GM19455 (cell line): Measurements from ENCODE around the gene SHMT1.
"Not testable (repeated sequence)": the region's sequence is repeated elsewhere in the genome, so short reads cannot be mapped to it uniquely, and the experiment has no call there.

Experiments used
- ATAC-seq: cut with Tn5 transposase; IDR thresholded peaks from one replicate; pipeline ENCODE4 v1.9.1; 2021; ENCODE audit not compliant: unreplicated experiment

SHMT1 gene

GRCh38 chr17:18379246-18380146 lies 16.1 kb upstream of the SHMT1 start:
- ATAC-seq = no peak

DNA sequence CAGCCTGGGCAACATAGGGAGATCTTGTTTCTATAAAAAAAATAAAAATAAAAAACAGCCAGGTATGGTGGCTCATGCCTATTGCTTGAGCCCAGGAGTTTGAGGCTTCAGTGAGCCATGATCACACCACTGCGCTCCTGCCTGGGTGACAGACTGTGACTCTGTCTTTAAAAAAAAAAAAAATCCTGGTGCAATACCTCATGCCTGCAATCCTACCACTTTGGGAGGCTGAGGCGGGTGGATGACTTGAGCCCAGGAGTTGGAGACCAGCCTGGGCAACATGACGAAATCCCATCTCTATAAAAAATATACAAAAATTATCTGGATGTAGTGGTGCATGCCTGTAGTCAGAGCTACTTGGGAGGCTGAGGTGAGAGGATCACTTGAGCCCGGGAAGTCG lies 15.3 kb upstream of the SHMT1 start:
- not testable (repeated sequence) for ATAC-seq

DNA sequence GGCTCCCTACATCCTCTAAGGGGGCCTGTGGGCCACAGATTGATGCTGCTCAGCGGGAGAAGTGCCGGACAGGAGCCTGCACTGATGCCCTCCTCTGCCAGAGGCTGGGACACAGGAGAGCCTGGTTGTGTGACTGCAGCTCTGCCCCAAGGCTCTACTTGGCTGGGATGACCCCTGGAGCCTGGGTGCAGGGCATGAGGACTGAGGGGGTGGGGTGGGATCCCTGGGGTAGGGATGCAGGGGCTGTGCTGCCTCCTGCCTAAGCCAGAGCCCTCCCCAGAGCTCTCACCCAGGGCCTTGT lies 14.8 kb upstream of the SHMT1 start:
- no peak for ATAC-seq

DNA sequence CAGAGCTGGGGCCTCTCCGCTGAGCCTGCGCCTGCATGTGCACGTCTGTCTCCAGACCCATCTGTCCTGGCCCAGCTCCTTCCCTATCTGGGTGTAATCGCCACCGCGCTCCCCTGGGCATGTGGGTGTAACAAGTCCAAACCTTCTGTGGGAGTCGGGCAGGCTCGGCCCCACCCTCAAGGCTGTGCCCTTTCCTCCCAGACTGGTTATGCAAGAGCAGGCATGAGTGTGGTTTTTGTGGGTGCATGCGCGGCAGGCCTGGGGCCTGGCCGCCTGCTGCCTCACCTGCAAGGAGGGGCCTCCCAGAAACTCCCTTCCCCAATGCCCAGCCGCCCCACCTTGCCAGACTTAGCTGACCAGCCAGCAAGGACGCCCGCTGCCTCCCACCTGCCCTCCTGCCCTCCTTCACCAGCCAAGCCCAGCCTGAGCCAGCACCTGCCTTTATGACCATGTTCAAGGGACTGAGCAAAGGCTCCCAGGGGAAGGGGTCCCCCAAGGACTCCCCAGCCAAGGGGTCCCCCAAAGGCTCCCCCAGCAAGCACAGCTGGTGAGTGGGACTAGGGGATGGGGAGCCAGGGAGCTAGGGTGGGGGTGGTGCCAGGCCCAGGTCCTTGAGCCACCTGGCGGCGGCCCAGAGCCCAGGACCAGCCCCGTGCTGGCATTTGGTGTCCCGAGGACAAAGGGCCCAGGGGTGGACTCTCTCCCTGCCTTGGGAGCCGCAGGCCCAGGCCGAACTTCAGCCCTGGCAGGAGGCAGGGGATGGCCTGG lies 14.3 kb upstream of the SHMT1 start, which contains the start of gene EVPLL:
Gene EVPLL (plus strand): TSS at position 342 of the 768 bp plus-strand sequence. CDS start 3,160 bp downstream, outside the sequence.
- ATAC-seq = no peak

GRCh38 chr17:18374216-18374615 lies 10.9 kb upstream of the SHMT1 start:
- no peak for ATAC-seq

DNA sequence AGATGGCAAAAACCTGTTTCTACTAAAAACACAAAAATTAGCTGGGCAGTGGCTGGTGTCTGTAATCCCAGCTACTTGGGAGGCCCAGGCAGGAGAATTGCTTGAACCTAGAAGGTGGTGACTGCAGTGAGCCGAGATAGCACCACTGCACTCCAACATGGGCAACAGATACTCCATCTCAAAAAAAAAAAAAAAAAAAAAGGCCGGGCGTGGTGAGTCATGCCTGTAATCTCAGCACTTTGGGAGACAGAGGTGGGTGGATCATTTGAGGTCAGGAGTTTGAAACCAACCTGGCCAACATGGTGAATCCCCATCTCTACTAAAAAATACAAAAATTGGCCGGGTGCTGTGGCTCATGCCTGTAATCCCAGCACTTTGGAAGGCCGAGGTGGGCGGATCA lies 9.8 kb upstream of the SHMT1 start:
- not testable (repeated sequence) for ATAC-seq

GRCh38 chr17:18371455-18371854 lies 8.1 kb upstream of the SHMT1 start:
- ATAC-seq = no peak

- no peak for ATAC-seq
These were observed 7.4 kb upstream of the SHMT1 start for GRCh38 chr17:18370761-18371160.

GRCh38 chr17:18368946-18369345 lies 5.6 kb upstream of the SHMT1 start:
- ATAC-seq = no peak

- ATAC-seq = no peak
These were observed 816 bp upstream of the SHMT1 start for GRCh38 chr17:18364166-18364565.

DNA sequence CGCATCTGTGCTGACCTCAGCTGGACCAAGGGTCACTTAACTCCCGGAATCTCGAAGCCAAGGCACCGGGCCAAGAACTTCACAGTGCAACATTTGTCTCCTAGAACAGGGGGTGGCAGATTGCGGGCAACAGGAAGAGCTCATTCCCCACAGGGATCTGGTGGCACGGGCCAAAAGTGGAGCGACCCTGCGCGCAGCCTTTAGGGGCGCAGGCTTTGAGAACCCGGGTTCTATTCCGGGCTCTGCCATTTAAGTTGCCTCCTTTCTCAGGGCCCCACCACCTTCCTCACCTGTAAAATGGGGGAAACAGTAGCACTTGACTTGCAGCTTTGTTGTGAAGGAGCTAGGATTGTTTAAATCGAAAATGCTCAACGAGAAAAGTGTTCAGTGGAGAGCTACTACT lies 651 bp downstream of the SHMT1 start:
- peak; percentile 4 for ATAC-seq

DNA sequence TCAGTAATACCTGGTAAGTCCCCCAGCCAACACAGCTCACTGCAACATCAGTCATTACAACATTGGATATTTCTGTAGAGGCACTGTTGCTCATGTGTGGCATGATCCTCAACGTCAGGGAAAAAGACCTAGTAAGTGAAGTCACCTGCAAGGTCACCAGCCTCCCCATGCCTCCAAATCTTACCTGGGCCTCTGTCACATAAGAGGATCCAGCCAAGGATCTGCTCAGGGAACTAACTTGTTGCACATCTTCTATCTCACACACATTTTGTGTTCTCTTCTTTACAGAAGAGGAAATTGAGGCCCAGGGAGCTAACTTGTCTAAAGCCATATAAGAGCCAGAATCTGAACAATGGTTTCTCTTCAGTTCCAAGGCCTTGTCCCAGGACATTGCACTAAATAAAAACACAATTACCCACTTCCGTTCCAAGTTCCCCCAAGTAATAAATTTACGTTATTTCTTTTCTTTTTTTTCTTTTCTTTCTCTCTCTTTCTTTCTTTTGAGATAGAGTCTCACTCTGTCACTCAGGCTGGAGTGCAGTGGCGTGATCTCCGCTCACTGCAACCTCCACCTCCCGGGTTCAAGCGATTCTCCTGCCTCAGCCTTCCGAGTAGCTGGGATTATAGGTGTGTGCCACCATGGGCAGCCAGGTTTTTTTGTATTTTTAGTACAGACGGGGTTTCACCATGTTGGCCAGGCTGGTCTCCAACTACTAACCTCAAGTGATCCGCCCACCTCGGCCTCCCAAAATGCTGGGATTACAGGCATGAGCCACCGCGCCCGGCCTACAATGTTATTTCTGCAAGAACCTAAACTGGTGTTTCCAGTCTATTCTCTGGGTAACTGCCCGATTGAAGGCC lies 1.3 kb downstream of the SHMT1 start:
- ATAC-seq = no peak

DNA sequence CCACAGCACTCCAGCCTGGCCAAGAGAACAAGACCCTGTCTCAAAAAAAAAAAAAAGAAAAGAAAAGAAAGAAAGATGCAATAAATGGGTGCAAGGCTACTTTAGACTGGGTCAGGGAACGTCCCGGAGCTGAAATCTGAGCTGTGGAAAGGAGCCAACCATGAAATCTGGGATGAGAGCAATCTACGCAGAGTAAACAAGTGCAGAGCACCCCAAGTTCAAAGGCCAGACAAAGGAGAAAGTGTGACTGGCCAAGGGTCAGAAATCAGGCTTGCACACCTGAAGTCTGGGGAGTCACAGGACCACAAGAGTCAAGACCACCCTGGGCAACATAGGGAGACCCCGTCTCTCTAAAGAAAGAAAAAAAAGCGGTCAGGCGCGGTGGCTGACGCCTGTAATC lies 2.8 kb downstream of the SHMT1 start:
- ATAC-seq = no peak

GRCh38 chr17:18356624-18357023 lies 6.7 kb downstream of the SHMT1 start:
- ATAC-seq = no peak

- no peak for ATAC-seq
These were observed 9.8 kb downstream of the SHMT1 start for GRCh38 chr17:18353541-18353940.

- no peak for ATAC-seq
These were observed 19.3 kb downstream of the SHMT1 start for GRCh38 chr17:18344021-18344420.

DNA sequence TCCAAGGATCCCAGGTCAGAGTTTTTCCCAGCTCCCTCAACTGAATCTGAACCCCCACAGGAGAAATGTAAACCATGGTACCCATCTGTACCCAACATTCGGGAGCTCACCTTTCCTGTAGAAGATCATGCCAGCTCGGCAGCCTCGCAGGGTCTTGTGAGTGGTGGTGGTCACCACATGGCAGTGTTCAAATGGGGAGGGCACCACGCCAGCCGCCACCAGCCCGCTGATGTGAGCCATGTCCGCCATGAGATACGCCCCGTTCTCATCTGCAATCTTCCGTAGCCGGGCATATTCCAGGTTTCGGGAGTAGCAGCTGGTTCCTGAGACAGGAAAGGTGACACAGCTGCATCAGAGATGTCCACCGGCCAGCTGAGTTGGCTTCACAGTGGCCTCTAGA lies 23.4 kb downstream of the SHMT1 start:
- ATAC-seq = no peak

DNA sequence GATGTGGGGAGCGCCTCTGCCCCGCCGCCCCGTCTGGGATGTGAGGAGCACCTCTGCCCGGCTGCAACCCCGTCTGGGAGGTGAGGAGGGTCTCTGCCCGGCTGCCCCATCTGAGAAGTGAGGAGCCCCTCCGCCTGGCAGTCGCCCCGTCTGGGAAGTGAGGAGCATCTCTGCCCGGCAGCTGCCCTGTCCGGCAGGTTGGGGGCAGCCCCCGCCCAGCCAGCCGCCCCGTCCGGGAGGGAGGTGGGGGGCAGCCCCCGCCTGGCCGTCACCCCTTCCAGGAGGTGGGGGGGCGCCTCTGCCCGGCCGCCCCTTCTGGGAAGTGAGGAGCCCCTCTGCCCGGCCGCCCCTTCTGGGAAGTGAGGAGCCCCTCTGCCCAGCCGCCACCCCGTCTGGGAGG lies 25.2 kb downstream of the SHMT1 start:
- not testable (repeated sequence) for ATAC-seq

DNA sequence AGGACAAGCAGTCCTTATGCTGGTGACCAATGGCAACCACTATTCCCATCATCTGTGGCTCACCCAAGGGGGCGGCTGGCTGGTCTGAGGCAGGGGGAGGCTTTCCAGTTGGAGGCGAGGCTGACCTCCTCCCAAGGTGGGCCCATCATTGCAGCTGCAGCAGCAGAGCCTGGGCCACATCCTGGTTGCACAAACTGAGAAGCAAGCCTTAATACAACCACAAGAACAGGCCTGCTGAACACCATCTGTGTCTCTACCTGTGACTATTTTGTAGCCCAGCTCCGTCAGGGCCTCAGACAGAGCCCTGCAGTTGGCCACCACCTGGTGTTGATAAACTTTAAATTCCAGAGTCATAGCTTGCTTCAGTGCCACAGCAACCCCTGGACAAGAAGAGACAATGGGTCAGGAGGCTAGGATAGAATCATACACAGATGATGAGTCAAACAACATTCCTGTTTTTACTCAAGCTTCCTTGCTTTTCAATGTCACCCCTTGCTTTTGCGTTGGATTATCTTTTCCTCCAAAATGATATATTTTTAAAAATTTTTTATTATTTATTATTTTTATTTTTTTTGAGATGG lies 30.4 kb downstream of the SHMT1 start:
- no peak for ATAC-seq

DNA sequence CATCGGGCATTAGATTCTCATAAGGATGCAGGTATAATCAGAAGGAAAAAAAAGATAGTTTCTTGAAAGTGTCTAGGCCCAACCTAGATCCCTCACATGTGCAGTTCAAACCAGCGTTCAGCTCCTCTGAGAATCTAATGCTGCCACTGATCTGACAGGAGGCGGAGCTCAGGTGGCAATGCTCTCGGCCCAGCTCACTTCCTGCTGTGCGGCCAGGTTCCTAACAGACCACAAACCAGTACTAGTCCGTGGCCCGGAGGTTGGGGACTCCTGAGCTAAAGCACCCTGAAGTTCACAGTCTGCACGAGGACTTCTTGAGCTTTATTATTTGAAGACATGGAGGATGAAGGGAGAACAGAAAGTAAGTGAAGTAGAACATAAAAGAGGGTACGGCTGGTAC lies 31.5 kb downstream of the SHMT1 start:
- no peak for ATAC-seq

- ATAC-seq = no peak
These were observed 34.6 kb downstream of the SHMT1 start for GRCh38 chr17:18328643-18329204.
